ENCODE data around the gene LRRC73.
"Not testable (repeated sequence)": the region's sequence is repeated elsewhere in the genome, so short reads cannot be mapped to it uniquely, and the experiment has no call there.

Gene LRRC73

DNA sequence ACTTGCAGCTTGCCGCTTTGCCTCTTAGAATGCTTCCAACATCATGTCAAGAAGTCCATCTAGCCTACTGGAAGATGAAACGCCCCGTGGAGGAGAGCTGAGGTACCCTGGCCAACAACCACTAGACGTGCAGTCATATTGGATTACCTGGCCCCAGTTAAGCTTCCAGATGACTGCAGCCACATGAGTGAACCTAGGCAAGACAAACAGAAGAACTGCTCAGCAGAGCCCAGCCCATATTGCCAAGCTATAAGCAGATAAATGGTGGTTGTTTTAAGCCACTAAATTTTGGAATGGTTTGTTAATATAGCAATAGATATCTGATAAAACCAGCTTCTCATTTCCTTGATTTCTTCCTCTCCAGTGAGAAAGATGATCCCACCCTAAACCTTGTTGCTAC lies 50.1 kb downstream of the LRRC73 start:
- DNase-seq (ENCODE audit: low read depth) = no peak

DNA sequence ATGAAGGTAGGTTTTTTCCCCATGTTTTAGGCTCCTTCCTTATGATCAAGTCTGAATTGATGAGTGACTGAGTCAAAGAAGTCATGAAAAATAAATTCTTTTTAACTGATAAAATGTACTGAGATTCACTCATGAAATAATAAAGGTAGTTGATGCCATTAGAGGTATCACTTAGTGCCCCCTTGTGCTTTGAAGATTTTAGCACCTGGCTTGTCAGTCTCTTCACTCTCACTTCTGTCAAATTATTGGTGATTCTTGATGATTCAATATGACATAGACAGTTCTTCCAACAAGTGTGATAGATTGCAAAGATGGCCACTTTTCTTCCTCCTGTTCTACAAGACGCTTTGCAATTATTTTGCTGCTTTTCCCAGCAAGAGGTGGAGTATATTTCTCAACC lies 50.6 kb downstream of the LRRC73 start:
- no peak for DNase-seq (ENCODE audit: low read depth)

DNA sequence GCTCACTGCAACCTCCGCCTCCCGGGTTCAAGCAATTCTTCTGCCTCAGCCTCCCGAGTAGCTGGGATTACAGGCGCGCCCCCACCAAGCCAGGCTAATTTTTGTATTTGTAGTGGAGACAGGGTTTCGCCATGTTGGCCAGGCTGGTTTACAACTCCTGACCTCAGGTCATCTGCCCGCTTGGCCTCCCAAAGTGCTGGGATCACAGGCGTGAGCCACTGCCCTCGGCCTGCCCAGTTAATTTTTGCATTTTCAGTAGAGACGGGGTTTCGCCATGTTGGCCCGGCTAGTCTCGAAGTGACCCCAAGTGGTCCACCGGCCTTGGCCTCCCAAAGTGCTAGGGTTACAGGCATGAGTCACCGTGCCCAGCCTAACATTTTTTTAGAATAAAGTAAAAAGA lies 52.0 kb downstream of the LRRC73 start:
- DNase-seq (ENCODE audit: low read depth) = not testable (repeated sequence)

DNA sequence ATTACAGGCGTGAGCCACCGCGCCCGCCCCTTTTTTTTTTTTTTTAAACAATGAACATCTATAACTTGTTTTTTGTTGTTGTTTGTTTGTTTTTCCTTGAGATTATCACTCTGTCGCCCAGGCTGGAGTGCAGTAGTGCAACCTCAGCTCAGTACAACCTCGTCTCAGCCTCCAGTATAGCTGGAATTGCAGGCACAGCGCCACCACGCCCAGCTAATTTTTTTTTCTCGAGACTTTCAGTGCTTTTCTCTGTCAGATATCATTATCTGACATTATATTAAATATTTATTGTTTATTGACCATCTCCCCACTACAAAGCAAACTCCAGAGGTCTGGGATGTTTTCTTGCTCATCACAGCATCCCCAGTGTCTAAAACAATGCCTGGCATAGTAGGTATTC lies 52.5 kb downstream of the LRRC73 start:
- no peak for DNase-seq (ENCODE audit: low read depth)
